Nephron progenitor cell (in vitro differentiated cells): ENCODE results near the gene GHDC.

Source experiments
- DNase-seq: peaks from one replicate; pipeline ENCODE4 v3.0.0; 2021
- H3K27ac Mint-ChIP-seq: 2 replicates; pipeline ENCODE4 v1.8.0; 2021; ENCODE audit warnings: mild to moderate bottlenecking, moderate library complexity, mixed read lengths
- H3K27me3 Mint-ChIP-seq: 2 replicates; pipeline ENCODE4 v1.8.0; 2021; ENCODE audit warnings: mild to moderate bottlenecking, low read depth, mixed read lengths; ENCODE audit not compliant: poor library complexity
- H3K36me3 Mint-ChIP-seq: 2 replicates; pipeline ENCODE4 v1.8.0; 2021; ENCODE audit warnings: low read depth, mixed read lengths
- H3K4me1 Mint-ChIP-seq: 2 replicates; pipeline ENCODE4 v1.8.0; 2021; ENCODE audit warnings: mixed read lengths
- H3K4me3 Mint-ChIP-seq: 2 replicates; pipeline ENCODE4 v1.8.0; 2021; ENCODE audit warnings: mild to moderate bottlenecking, moderate library complexity, mixed read lengths
- H3K9me3 Mint-ChIP-seq: 2 replicates; pipeline ENCODE4 v1.8.0; 2021; ENCODE audit warnings: mild to moderate bottlenecking, moderate library complexity, mixed read lengths
- CTCF ChIP-seq: fragments of 200-600 bp; sonication (generic); IDR thresholded peaks from 2 replicates; pipeline ENCODE4 v1.5.0; 2021; ENCODE audit warnings: antibody characterized with exemption

The GHDC gene

GRCh38 chr17:42163696-42164407 lies 30.4 kb downstream of the GHDC start:
- peaks cover 16% of the 10 kb centered on the region for H3K27me3 Mint-ChIP-seq
- DNase-seq = no peak
- no peak overlapping the region for H3K27ac Mint-ChIP-seq
- H3K36me3 Mint-ChIP-seq = no peaks in the 10 kb centered on the region
- H3K4me1 Mint-ChIP-seq = peaks cover 23% of the 10 kb centered on the region
- TF ChIP-seq CTCF = no peak
- no peak overlapping the region for H3K4me3 Mint-ChIP-seq
- no peaks in the 10 kb centered on the region for H3K9me3 Mint-ChIP-seq

- peak; percentile 31 for TF ChIP-seq CTCF
- Mint-ChIP-seq H3K4me1 (peaks cover 23% of the 10 kb centered on the region), H3K27ac (no peak overlapping the region), H3K9me3 (no peaks in the 10 kb centered on the region), H3K27me3 (peaks cover 16% of the 10 kb centered on the region), H3K36me3 (no peaks in the 10 kb centered on the region), H3K4me3 (no peak overlapping the region)
- peak; percentile 36 for DNase-seq
Measured at GRCh38 chr17:42163113-42163512, 31.2 kb downstream of the GHDC start.

- Mint-ChIP-seq H3K9me3 (no peaks in the 10 kb centered on the region), H3K36me3 (no peaks in the 10 kb centered on the region), H3K27me3 (peaks cover 15% of the 10 kb centered on the region), H3K4me3 (no peak overlapping the region), H3K27ac (no peak overlapping the region), H3K4me1 (peaks cover 31% of the 10 kb centered on the region)
- DNase-seq = no peak
- TF ChIP-seq CTCF = no peak
Measured at GRCh38 chr17:42160531-42160910, 33.8 kb downstream of the GHDC start.

GRCh38 chr17:42159796-42160530 lies 34.3 kb downstream of the GHDC start:
- DNase-seq = no peak
- H3K27me3 Mint-ChIP-seq = peaks cover 15% of the 10 kb centered on the region
- no peaks in the 10 kb centered on the region for H3K36me3 Mint-ChIP-seq
- no peaks in the 10 kb centered on the region for H3K9me3 Mint-ChIP-seq
- peaks cover 33% of the 10 kb centered on the region for H3K4me1 Mint-ChIP-seq
- TF ChIP-seq CTCF = no peak
- H3K27ac Mint-ChIP-seq = peak overlapping the region; percentile 37
- H3K4me3 Mint-ChIP-seq = no peak overlapping the region

GRCh38 chr17:42155614-42156045 lies 38.7 kb downstream of the GHDC start:
- Mint-ChIP-seq H3K9me3 (no peaks in the 10 kb centered on the region), H3K27ac (no peak overlapping the region), H3K36me3 (no peaks in the 10 kb centered on the region), H3K4me3 (peak overlapping the region; percentile 98), H3K27me3 (peaks cover 6% of the 10 kb centered on the region), H3K4me1 (peaks cover 44% of the 10 kb centered on the region)
- DNase-seq = no peak
- TF ChIP-seq CTCF = no peak
